Fibroblast of lung (primary cell): Measurements from ENCODE around the gene PDGFA.

Source experiments
- CTCF ChIP-seq, 2 donors: IDR thresholded peaks in 1 of 2; conservative IDR thresholded peaks in 1 of 2; 1 replicate in 1 of 2; 2 replicates in 1 of 2; pipeline ENCODE4 v1.5.1; 2011 to 2012; ENCODE audit warnings: low read length in 2 of 2, control low read depth in 1 of 2, inconsistent platforms in 1 of 2, low read depth in 1 of 2, mild to moderate bottlenecking in 1 of 2
- EZH2 ChIP-seq: IDR thresholded peaks from 2 replicates; pipeline ENCODE4 v1.5.1; 2012; ENCODE audit warnings: low read length, control low read depth, mild to moderate bottlenecking; ENCODE audit errors: missing control alignments

GRCh38 chr7:466465-467191, 53.0 kb downstream of the PDGFA start:
- TF ChIP-seq CTCF (conservative IDR thresholded peaks at IDR 0.05 in 1 of 2, IDR thresholded peaks at IDR 0.05 in 1 of 2; ENCODE audit: low read depth in 1 of 2, low read length in 2 of 2) (no peak), EZH2 (no peak)
